ENCODE data around the gene TRIM44. TPM values are rescaled to one million over a fixed set of nuclear protein-coding genes. Genes with fewer than 3 reads are reported as not detected.

TRIM44 gene
- total and polyA plus RNA-seq, 4 donors: 3.7 to 15.1 (median 10.4) TPM

DNA sequence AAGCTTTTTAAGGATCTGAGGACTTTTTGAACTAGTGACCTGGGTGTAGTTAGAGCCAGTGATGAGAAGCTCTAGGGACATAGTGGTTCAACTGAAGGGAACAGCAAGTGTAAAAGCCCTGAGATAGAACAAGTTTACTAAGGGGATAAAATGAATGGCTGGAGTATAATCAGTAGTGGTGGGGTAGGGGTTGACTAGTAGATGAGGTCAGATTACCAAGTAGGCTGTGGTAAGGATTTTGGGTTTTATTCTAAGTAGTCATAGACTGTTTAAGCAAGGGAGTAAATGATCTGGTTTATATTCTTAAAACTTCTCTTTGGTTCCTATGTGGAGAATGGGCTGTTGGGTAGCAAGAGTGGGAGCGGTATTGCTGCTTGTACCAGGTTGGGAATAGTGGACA lies 15.3 kb downstream of the TRIM44 start:
- 100% methylated on average over 1 of the region's 1 CpG for WGBS
- TF ChIP-seq HNF4A (conservative IDR thresholded peaks at IDR 0.05) (no peak), TAF1 (conservative IDR thresholded peaks at IDR 0.05) (no peak), EGR1 (IDR thresholded peaks at IDR 0.05; ENCODE audit: low read depth in 2 of 2) (no peak), RXRA (IDR thresholded peaks at IDR 0.05) (no peak), GABPA (IDR thresholded peaks at IDR 0.05 in 1 of 2, conservative IDR thresholded peaks at IDR 0.05 in 1 of 2) (no peak), SP1 (IDR thresholded peaks at IDR 0.05) (no peak), RAD21 (IDR thresholded peaks at IDR 0.05) (no peak), HNF4G (IDR thresholded peaks at IDR 0.05) (no peak), JUND (IDR thresholded peaks at IDR 0.05) (no peak), FOXA1 (IDR thresholded peaks at IDR 0.05) (no peak)
- TF ChIP-seq, protein P1, sequence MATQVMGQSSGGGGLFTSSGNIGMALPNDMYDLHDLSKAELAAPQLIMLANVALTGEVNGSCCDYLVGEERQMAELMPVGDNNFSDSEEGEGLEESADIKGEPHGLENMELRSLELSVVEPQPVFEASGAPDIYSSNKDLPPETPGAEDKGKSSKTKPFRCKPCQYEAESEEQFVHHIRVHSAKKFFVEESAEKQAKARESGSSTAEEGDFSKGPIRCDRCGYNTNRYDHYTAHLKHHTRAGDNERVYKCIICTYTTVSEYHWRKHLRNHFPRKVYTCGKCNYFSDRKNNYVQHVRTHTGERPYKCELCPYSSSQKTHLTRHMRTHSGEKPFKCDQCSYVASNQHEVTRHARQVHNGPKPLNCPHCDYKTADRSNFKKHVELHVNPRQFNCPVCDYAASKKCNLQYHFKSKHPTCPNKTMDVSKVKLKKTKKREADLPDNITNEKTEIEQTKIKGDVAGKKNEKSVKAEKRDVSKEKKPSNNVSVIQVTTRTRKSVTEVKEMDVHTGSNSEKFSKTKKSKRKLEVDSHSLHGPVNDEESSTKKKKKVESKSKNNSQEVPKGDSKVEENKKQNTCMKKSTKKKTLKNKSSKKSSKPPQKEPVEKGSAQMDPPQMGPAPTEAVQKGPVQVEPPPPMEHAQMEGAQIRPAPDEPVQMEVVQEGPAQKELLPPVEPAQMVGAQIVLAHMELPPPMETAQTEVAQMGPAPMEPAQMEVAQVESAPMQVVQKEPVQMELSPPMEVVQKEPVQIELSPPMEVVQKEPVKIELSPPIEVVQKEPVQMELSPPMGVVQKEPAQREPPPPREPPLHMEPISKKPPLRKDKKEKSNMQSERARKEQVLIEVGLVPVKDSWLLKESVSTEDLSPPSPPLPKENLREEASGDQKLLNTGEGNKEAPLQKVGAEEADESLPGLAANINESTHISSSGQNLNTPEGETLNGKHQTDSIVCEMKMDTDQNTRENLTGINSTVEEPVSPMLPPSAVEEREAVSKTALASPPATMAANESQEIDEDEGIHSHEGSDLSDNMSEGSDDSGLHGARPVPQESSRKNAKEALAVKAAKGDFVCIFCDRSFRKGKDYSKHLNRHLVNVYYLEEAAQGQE (IDR thresholded peaks at IDR 0.05): no peak
- TF ChIP-seq, protein P2, sequence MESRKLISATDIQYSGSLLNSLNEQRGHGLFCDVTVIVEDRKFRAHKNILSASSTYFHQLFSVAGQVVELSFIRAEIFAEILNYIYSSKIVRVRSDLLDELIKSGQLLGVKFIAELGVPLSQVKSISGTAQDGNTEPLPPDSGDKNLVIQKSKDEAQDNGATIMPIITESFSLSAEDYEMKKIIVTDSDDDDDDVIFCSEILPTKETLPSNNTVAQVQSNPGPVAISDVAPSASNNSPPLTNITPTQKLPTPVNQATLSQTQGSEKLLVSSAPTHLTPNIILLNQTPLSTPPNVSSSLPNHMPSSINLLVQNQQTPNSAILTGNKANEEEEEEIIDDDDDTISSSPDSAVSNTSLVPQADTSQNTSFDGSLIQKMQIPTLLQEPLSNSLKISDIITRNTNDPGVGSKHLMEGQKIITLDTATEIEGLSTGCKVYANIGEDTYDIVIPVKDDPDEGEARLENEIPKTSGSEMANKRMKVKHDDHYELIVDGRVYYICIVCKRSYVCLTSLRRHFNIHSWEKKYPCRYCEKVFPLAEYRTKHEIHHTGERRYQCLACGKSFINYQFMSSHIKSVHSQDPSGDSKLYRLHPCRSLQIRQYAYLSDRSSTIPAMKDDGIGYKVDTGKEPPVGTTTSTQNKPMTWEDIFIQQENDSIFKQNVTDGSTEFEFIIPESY (IDR thresholded peaks at IDR 0.05): no peak
- TF ChIP-seq, protein P3, sequence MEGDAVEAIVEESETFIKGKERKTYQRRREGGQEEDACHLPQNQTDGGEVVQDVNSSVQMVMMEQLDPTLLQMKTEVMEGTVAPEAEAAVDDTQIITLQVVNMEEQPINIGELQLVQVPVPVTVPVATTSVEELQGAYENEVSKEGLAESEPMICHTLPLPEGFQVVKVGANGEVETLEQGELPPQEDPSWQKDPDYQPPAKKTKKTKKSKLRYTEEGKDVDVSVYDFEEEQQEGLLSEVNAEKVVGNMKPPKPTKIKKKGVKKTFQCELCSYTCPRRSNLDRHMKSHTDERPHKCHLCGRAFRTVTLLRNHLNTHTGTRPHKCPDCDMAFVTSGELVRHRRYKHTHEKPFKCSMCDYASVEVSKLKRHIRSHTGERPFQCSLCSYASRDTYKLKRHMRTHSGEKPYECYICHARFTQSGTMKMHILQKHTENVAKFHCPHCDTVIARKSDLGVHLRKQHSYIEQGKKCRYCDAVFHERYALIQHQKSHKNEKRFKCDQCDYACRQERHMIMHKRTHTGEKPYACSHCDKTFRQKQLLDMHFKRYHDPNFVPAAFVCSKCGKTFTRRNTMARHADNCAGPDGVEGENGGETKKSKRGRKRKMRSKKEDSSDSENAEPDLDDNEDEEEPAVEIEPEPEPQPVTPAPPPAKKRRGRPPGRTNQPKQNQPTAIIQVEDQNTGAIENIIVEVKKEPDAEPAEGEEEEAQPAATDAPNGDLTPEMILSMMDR (IDR thresholded peaks at IDR 0.05; ENCODE audit: low read depth, low read length, missing input control): no peak
- TF ChIP-seq, protein P4, sequence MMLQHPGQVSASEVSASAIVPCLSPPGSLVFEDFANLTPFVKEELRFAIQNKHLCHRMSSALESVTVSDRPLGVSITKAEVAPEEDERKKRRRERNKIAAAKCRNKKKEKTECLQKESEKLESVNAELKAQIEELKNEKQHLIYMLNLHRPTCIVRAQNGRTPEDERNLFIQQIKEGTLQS (IDR thresholded peaks at IDR 0.05): no peak
- TF ChIP-seq, protein P5, sequence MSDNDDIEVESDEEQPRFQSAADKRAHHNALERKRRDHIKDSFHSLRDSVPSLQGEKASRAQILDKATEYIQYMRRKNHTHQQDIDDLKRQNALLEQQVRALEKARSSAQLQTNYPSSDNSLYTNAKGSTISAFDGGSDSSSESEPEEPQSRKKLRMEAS (IDR thresholded peaks at IDR 0.05): no peak
- Histone ChIP-seq H3K4me1 (ENCODE audit: control insufficient read depth in 4 of 4, insufficient read depth in 4 of 4, low read length in 3 of 4) (peaks cover 2 to 22% (median 20%) of the 10 kb centered on the region in 4 donors), H3K27ac (ENCODE audit: low read depth in 1 of 2, low read length in 2 of 2) (no peak overlapping the region), H3K4me3 (ENCODE audit: low read depth in 1 of 3, low read length in 3 of 3) (no peak overlapping the region), H3K36me3 (ENCODE audit: control insufficient read depth in 4 of 4, insufficient read depth in 3 of 4, low read depth in 1 of 4, low read length in 3 of 4) (no peaks in the 10 kb centered on the region), H3K9ac (ENCODE audit: low read depth in 1 of 2, low read length in 2 of 2) (no peak overlapping the region), H3K9me3 (ENCODE audit: control insufficient read depth in 4 of 4, low read length in 3 of 4) (no peaks in the 10 kb centered on the region), H3K27me3 (ENCODE audit: control insufficient read depth in 4 of 4, insufficient read depth in 4 of 4, low read length in 3 of 4) (no peaks in the 10 kb centered on the region)
- DNase-seq (ENCODE audit: low spot score): no peak

DNA sequence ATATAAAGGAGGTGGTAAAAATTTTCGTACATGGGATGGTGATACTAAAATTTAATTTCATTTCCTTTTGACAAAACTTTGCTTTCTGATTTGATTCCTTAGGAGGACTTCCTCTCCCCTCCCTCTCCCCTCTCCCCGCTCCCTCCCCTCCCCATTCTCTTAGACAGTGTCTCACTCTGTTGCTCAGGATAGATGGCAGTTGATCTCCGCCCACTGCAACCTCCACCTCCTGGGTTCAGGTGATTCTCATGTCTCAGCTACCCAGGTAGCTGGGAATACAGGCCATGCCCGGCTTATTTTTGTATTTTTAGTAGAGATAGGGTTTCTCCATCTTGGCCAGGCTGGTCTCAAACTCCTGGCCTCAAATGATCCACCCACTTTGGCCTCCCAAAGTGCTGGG lies 15.9 kb downstream of the TRIM44 start:
- no peak for DNase-seq (ENCODE audit: low spot score)
- Histone ChIP-seq H3K4me3 (ENCODE audit: low read depth in 1 of 3, low read length in 3 of 3) (no peak overlapping the region), H3K9ac (ENCODE audit: low read depth in 1 of 2, low read length in 2 of 2) (no peak overlapping the region), H3K27me3 (ENCODE audit: control insufficient read depth in 4 of 4, insufficient read depth in 4 of 4, low read length in 3 of 4) (no peaks in the 10 kb centered on the region), H3K9me3 (ENCODE audit: control insufficient read depth in 4 of 4, low read length in 3 of 4) (no peaks in the 10 kb centered on the region), H3K27ac (ENCODE audit: low read depth in 1 of 2, low read length in 2 of 2) (no peak overlapping the region), H3K4me1 (ENCODE audit: control insufficient read depth in 4 of 4, insufficient read depth in 4 of 4, low read length in 3 of 4) (peaks cover 2 to 26% (median 22%) of the 10 kb centered on the region in 4 donors), H3K36me3 (ENCODE audit: control insufficient read depth in 4 of 4, insufficient read depth in 3 of 4, low read depth in 1 of 4, low read length in 3 of 4) (no peaks in the 10 kb centered on the region)
- 92% methylated on average over 4 of the region's 4 CpGs for WGBS
- TF ChIP-seq, protein P1 (IDR thresholded peaks at IDR 0.05): no peak
- TF ChIP-seq, protein P3 (IDR thresholded peaks at IDR 0.05; ENCODE audit: low read depth, low read length, missing input control): no peak
- TF ChIP-seq HNF4A (conservative IDR thresholded peaks at IDR 0.05): no peak
- no peak for TF ChIP-seq YY1 (IDR thresholded peaks at IDR 0.05)
- TF ChIP-seq TAF1 (conservative IDR thresholded peaks at IDR 0.05): no peak
- no peak for TF ChIP-seq RXRA (IDR thresholded peaks at IDR 0.05)
- no peak for TF ChIP-seq EGR1 (IDR thresholded peaks at IDR 0.05; ENCODE audit: low read depth in 2 of 2)
- no peak for TF ChIP-seq FOXA2 (IDR thresholded peaks at IDR 0.05)
